Trophoblast cell (in vitro differentiated cells and primary cell): ENCODE data around the gene ALOX12.

ENCODE experiments used
- DNase-seq, 2 donors: peaks; one replicate each; pipeline ENCODE4 v3.0.0-alpha.2; 2016
- H2AFZ ChIP-seq: 2 replicates; pipeline ENCODE4 v1.6.1; 2013; ENCODE audit warnings: low read length, moderate library complexity, mild to moderate bottlenecking; ENCODE audit not compliant: insufficient read depth, poor library complexity
- H2AK5ac ChIP-seq: 2 replicates; pipeline ENCODE4 v1.6.1; 2013; ENCODE audit warnings: mild to moderate bottlenecking, low read length
- H2BK120ac ChIP-seq: 2 replicates; pipeline ENCODE4 v1.6.1; 2013; ENCODE audit warnings: low read length, mild to moderate bottlenecking, moderate library complexity; ENCODE audit not compliant: insufficient read depth, poor library complexity
- H2BK12ac ChIP-seq: 2 replicates; pipeline ENCODE4 v1.6.1; 2013; ENCODE audit warnings: mild to moderate bottlenecking, low read length, moderate library complexity
- H2BK5ac ChIP-seq: 2 replicates; pipeline ENCODE4 v1.6.1; 2013; ENCODE audit warnings: low read length, low read depth, moderate library complexity, mild to moderate bottlenecking; ENCODE audit not compliant: poor library complexity
- H3K14ac ChIP-seq: 2 replicates; pipeline ENCODE4 v1.6.1; 2013; ENCODE audit warnings: mild to moderate bottlenecking, low read length
- H3K18ac ChIP-seq: 2 replicates; pipeline ENCODE4 v1.6.1; 2013; ENCODE audit warnings: mild to moderate bottlenecking, low read length
- H3K23ac ChIP-seq: 2 replicates; pipeline ENCODE4 v1.6.1; 2013; ENCODE audit warnings: low read length
- H3K27ac ChIP-seq: 2 replicates; pipeline ENCODE4 v1.5.1; 2013; ENCODE audit warnings: low read depth, mild to moderate bottlenecking, inconsistent platforms, low read length, moderate library complexity
- H3K27me3 ChIP-seq: 2 replicates; pipeline ENCODE4 v1.6.1; 2013; ENCODE audit warnings: inconsistent platforms, mild to moderate bottlenecking, low read length, moderate library complexity; ENCODE audit not compliant: insufficient read depth
- H3K36me3 ChIP-seq, 2 experiments: 1 replicate in 1 of 2; 2 replicates in 1 of 2; pipeline ENCODE4 v1.6.1; 2013; ENCODE audit warnings: low read length in 2 of 2, mild to moderate bottlenecking in 2 of 2, moderate library complexity in 1 of 2; ENCODE audit not compliant: insufficient read depth in 2 of 2, control insufficient read depth in 1 of 2
- H3K4ac ChIP-seq: 2 replicates; pipeline ENCODE4 v1.6.1; 2013; ENCODE audit warnings: low read depth, mild to moderate bottlenecking, low read length, moderate library complexity
- H3K4me1 ChIP-seq, 2 experiments: 1 replicate in 1 of 2; 2 replicates in 1 of 2; pipeline ENCODE4 v1.6.1; 2013; ENCODE audit warnings: low read length in 2 of 2, mild to moderate bottlenecking in 2 of 2, moderate library complexity in 1 of 2; ENCODE audit not compliant: insufficient read depth in 2 of 2, control insufficient read depth in 1 of 2
- H3K4me2 ChIP-seq: 2 replicates; pipeline ENCODE4 v1.6.1; 2013; ENCODE audit warnings: inconsistent platforms, mild to moderate bottlenecking, low read length, moderate library complexity
- H3K4me3 ChIP-seq: 2 replicates; pipeline ENCODE4 v1.5.1; 2013; ENCODE audit warnings: mild to moderate bottlenecking, low read depth, low read length, inconsistent platforms
- H3K79me1 ChIP-seq: one replicate; pipeline ENCODE4 v1.6.1; 2013; ENCODE audit warnings: low read length
- H3K79me2 ChIP-seq: 2 replicates; pipeline ENCODE4 v1.6.1; 2013; ENCODE audit warnings: low read length, mild to moderate bottlenecking; ENCODE audit not compliant: control insufficient read depth, insufficient read depth, poor library complexity
- H3K9ac ChIP-seq: 2 replicates; pipeline ENCODE4 v1.6.1; 2013; ENCODE audit warnings: mild to moderate bottlenecking, low read length
- H3K9me3 ChIP-seq: 2 replicates; pipeline ENCODE4 v1.6.1; 2013; ENCODE audit warnings: low read depth, mild to moderate bottlenecking, control low read depth, inconsistent platforms, low read length; ENCODE audit not compliant: insufficient read depth
- H4K12ac ChIP-seq: 2 replicates; pipeline ENCODE4 v1.6.1; 2013; ENCODE audit warnings: low read depth, mild to moderate bottlenecking, low read length, moderate library complexity
- H4K8ac ChIP-seq: 2 replicates; pipeline ENCODE4 v1.6.1; 2013; ENCODE audit warnings: low read depth, mild to moderate bottlenecking, low read length, moderate library complexity
- H4K91ac ChIP-seq: one replicate; pipeline ENCODE4 v1.6.1; 2013; ENCODE audit warnings: low read depth, mild to moderate bottlenecking, low read length, moderate library complexity
- WGBS: extraction: QIAGEN DNeasy Blood & Tissue Kit; methylation state at CpG from one replicate; pipeline ENCODE4 v1.1.7; 2013; ENCODE audit warnings: missing lambda C conversion rate; ENCODE audit not compliant: insufficient read length, insufficient coverage; ENCODE audit errors: extremely low coverage; 5-methylcytosine and 5-hydroxymethylcytosine counted together

Gene ALOX12

DNA sequence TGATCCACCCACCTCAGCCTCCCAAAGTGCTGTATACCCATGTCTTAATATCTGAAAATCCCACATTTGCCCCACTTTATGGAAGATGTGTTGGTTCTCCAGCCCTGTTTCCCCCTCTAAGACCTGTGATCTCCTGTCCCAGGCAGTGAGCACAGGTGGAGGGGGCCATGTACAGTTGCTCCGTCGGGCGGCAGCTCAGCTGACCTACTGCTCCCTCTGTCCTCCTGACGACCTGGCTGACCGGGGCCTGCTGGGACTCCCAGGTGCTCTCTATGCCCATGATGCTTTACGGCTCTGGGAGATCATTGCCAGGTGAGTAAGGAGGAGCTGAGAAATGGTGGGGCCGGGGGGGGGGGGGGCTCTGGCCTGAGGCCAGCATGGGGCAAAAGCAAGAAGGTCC lies 9.9 kb downstream of the ALOX12 start:
- Histone ChIP-seq H2AFZ (no peak overlapping the region), H3K4me2 (no peak overlapping the region), H3K79me1 (no peaks in the 10 kb centered on the region), H3K9me3 (no peaks in the 10 kb centered on the region), H4K12ac (no peak overlapping the region), H3K4me3 (no peak overlapping the region), H3K4ac (no peak overlapping the region), H4K91ac (no peak overlapping the region), H2AK5ac (no peak overlapping the region), H3K18ac (no peak overlapping the region), H2BK5ac (no peak overlapping the region), H3K23ac (no peak overlapping the region), H3K14ac (no peak overlapping the region), H3K79me2 (peaks cover under 1% of the 10 kb centered on the region), H3K27me3 (no peaks in the 10 kb centered on the region), H3K27ac (no peak overlapping the region), H3K9ac (no peak overlapping the region), H4K8ac (no peak overlapping the region), H3K36me3 (peaks cover 20 to 23% of the 10 kb centered on the region in 2 experiments), H2BK12ac (no peak overlapping the region), H3K4me1 (no peaks in the 10 kb centered on the region), H2BK120ac (no peak overlapping the region)
- WGBS, result no CpG with 5 or more reads among the region's 7 CpGs
- DNase-seq, result no peak

DNA sequence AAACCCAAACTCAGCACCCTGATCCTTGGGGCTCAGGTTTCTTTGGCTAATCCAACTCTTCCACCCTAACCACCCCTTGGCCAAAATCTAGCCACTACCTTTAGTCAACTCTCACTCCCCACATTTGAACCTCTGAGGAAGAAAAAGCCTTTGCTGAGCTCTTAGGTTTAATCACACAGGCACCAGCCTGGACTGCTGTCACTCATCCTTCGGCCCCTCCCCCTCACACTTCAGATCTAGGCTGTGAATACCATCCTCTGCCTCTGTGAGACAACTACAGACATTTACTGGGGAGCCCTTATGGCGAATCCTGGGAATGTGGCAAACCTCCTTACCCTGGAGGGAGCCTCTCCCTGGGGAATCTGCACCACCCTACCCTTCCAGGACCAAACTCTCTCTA lies 11.3 kb downstream of the ALOX12 start:
- Histone ChIP-seq H3K18ac (no peak overlapping the region), H3K27ac (no peak overlapping the region), H2AK5ac (no peak overlapping the region), H3K9ac (no peak overlapping the region), H3K14ac (no peak overlapping the region), H3K23ac (no peak overlapping the region), H3K79me2 (peaks cover 2% of the 10 kb centered on the region), H2AFZ (no peak overlapping the region), H2BK120ac (no peak overlapping the region), H4K12ac (no peak overlapping the region), H3K4me2 (no peak overlapping the region), H3K9me3 (no peaks in the 10 kb centered on the region), H4K91ac (no peak overlapping the region), H2BK5ac (no peak overlapping the region), H3K4ac (no peak overlapping the region), H2BK12ac (no peak overlapping the region), H3K4me3 (no peak overlapping the region), H3K4me1 (no peaks in the 10 kb centered on the region), H3K79me1 (no peaks in the 10 kb centered on the region), H3K36me3 (peaks cover 13 to 14% of the 10 kb centered on the region in 2 experiments), H4K8ac (no peak overlapping the region), H3K27me3 (no peaks in the 10 kb centered on the region)
- DNase-seq, result no peak
- no CpG with 5 or more reads among the region's 2 CpGs for WGBS

- Histone ChIP-seq H2AFZ (no peak overlapping the region), H2AK5ac (no peak overlapping the region), H3K23ac (no peak overlapping the region), H3K79me2 (peaks cover 14% of the 10 kb centered on the region), H2BK12ac (no peak overlapping the region), H3K4me3 (no peak overlapping the region), H3K4me1 (peaks cover 9 to 18% of the 10 kb centered on the region in 2 experiments), H3K79me1 (peaks cover 20% of the 10 kb centered on the region), H3K9ac (peak overlapping the region; percentile 12), H3K27ac (no peak overlapping the region), H3K4me2 (no peak overlapping the region), H4K8ac (no peak overlapping the region), H3K4ac (peak overlapping the region; percentile 46), H3K27me3 (no peaks in the 10 kb centered on the region), H3K9me3 (no peaks in the 10 kb centered on the region), H3K36me3 (peaks cover 8 to 11% of the 10 kb centered on the region in 2 experiments), H3K14ac (no peak overlapping the region), H2BK120ac (no peak overlapping the region), H4K91ac (no peak overlapping the region), H4K12ac (no peak overlapping the region), H2BK5ac (no peak overlapping the region), H3K18ac (no peak overlapping the region)
- no peak for DNase-seq
- WGBS, result no CpG with 5 or more reads among the region's 2 CpGs
These were observed 14.7 kb downstream of the ALOX12 start for GRCh38 chr17:7010523-7010922.

DNA sequence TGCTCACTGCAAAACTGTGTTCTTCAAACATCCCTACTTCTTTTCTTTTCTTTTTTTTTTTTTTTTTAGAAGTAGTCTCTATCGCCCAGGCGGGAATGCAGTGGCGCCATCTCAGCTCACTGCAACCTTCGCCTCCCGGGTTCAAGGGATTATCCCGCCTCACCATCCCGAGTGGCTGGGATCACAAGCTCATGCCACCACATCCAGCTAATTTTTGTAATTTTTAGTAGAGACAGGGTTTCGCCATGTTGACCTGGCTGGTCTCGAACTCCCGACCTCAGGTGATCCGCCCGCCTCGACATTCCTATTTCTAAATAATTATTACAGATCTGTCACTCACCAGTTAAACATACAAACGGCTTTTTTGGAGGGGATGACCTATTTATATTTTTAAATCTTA lies 15.6 kb downstream of the ALOX12 start:
- Histone ChIP-seq H3K9me3 (no peaks in the 10 kb centered on the region), H3K14ac (no peak overlapping the region), H4K8ac (no peak overlapping the region), H4K91ac (no peak overlapping the region), H3K27me3 (no peaks in the 10 kb centered on the region), H2BK120ac (no peak overlapping the region), H3K36me3 (peaks cover 9 to 10% of the 10 kb centered on the region in 2 experiments), H3K27ac (no peak overlapping the region), H3K79me2 (peaks cover 14% of the 10 kb centered on the region), H3K4me2 (peak overlapping the region; percentile 95), H3K9ac (no peak overlapping the region), H3K23ac (no peak overlapping the region), H3K4me1 (peaks cover 11 to 20% of the 10 kb centered on the region in 2 experiments), H3K79me1 (peaks cover 20% of the 10 kb centered on the region), H3K4me3 (no peak overlapping the region), H3K4ac (peak overlapping the region; percentile 17), H4K12ac (no peak overlapping the region), H2AFZ (no peak overlapping the region), H2BK5ac (no peak overlapping the region), H2BK12ac (no peak overlapping the region), H3K18ac (no peak overlapping the region), H2AK5ac (no peak overlapping the region)
- DNase-seq, result no peak
- no CpG with 5 or more reads among the region's 14 CpGs for WGBS
